Left renal cortex interstitium (tissue), 4 donors: Measurements from ENCODE around the gene PDZK1. TPM values are rescaled to one million over a fixed set of nuclear protein-coding genes. Genes with fewer than 3 reads are reported as not detected.
"Not testable (repeated sequence)": the region's sequence is repeated elsewhere in the genome, so short reads cannot be mapped to it uniquely, and the experiment has no call there.

Experiments used
- DNase-seq, 4 donors: peaks; one replicate each; pipeline ENCODE4 v3.0.0-alpha.2; 2013; ENCODE audit warnings: low read depth in 4 of 4, low spot score in 2 of 4, missing footprints in 1 of 4
- polyA plus RNA-seq, 4 donors: library from polyadenylated mRNA; unstranded; fragments of 120-200 nt; gene quantifications; one replicate each; pipeline ENCODE4 v1.2.1, GENCODE V29; 2013; ENCODE audit not compliant: insufficient read length in 4 of 4

The PDZK1 gene
- polyA plus RNA-seq, 4 donors = 123 to 219 (median 180) TPM

GRCh38 chr1:145665015-145665414 lies 42.2 kb downstream of the PDZK1 start:
- not testable (repeated sequence) for DNase-seq

DNA sequence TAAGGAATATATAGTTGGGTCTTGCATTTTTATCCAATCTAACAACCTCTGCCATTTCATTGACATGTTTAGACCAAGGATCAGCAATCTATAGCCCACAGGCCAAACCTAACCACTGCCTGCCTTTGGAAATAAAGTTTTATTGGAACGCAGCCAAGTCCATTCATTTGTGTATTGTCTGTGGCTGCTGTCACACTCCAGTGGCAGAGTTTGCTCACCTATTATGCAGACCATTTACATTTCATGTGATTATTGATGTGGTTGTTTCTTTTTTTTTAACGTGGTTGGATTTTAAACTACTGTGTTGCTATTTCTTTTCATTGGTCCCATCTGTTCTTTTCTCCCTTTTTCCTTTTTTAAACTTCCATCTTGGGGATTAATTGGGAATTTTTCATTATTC lies 44.7 kb downstream of the PDZK1 start:
- not testable (repeated sequence) for DNase-seq

- not testable (repeated sequence) for DNase-seq
Measured at GRCh38 chr1:145656245-145656943, 50.8 kb downstream of the PDZK1 start.

DNA sequence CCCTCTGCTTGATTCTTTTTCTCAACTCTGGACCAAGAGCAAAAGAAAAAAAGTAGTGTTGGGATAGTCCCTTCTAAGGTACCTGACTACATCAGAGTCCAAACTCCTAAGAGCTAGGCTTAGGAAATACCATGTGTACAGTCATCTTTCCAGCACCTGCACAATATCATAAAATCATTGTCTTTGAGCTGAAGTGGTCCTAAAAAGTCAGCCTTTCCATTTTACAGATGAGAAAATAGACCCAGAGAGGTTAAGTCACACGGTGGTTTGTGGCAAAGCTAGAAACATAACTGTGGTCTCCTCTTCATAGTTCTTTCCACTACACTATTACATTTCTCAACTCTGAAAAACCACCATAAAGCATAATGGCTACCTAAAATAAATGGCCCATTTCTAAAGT lies 63.2 kb downstream of the PDZK1 start:
- DNase-seq = not testable (repeated sequence)

DNA sequence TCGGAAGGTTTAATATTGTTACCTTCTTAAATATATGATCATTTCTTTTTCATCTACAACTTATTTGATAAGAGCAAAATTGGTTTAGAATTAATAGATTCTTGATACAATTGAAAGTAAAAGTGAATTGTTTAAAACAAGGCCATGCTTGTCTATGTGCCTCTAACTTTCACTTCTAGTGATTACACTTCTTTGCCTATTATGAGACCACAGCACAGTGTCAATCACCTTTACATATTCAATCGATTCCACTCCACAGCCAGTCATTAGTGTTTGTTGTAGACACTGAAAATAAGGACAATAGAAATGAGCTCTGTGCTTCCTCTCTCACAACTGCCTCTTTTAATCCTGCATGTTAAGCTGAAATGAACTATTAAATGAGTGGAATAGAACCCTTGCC lies 65.3 kb downstream of the PDZK1 start:
- DNase-seq = not testable (repeated sequence)

- DNase-seq = not testable (repeated sequence)
Measured at GRCh38 chr1:145636237-145636636, 70.9 kb downstream of the PDZK1 start.

DNA sequence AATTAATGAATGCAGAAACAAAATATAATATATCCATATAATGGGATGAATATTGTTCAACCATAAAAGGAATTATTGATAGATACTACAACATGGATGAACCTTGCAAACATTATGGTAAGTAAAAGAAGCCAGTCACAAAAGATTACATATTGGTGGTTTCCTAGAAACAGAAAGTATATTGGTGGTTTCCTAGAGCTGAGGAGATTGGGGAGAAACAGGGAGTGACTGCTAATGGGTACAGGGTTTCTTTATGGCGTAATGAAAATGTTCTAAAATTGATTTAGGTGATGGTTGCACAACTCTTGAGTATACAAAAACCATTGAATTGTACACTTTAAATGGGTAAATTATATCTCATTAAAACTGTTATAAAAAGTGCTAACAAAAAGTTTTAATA lies 85.0 kb downstream of the PDZK1 start:
- not testable (repeated sequence) for DNase-seq

Other genes starting within 250 kb of the PDZK1 start
- 10 to 100 TPM; 31.9 to 45.8 (median 43.1) TPM for gene GPR89A, start 99.4 kb downstream of the PDZK1 start, polyA plus RNA-seq
- gene CD160, start 12.1 kb upstream of the PDZK1 start, polyA plus RNA-seq = 1 to 10 TPM in 2 of 4 donors, under 1 TPM in 2; 0.60 to 2.9 (median 1.5) TPM
- 10 to 100 TPM; 12.4 to 23.6 (median 17.0) TPM for gene RNF115, start 116.7 kb upstream of the PDZK1 start, polyA plus RNA-seq
- 10 to 100 TPM; 34.9 to 37.3 (median 35.2) TPM for gene POLR3C, start 116.8 kb upstream of the PDZK1 start, polyA plus RNA-seq
- gene NUDT17, start 138.3 kb upstream of the PDZK1 start, polyA plus RNA-seq = 1 to 10 TPM; 6.4 to 9.1 (median 7.3) TPM
- 10 to 100 TPM; 40.2 to 68.7 (median 53.5) TPM for gene PIAS3, start 151.7 kb upstream of the PDZK1 start, polyA plus RNA-seq
- 1 to 10 TPM; 2.1 to 3.4 (median 2.4) TPM for gene ANKRD35, start 178.5 kb upstream of the PDZK1 start, polyA plus RNA-seq
- 1 to 10 TPM in 2 of 4 donors, under 1 TPM in 2; 0.51 to 1.9 (median 1.3) TPM for gene ITGA10, start 202.7 kb upstream of the PDZK1 start, polyA plus RNA-seq
- gene PEX11B, start 211.3 kb upstream of the PDZK1 start, polyA plus RNA-seq = 10 to 100 TPM; 49.6 to 65.3 (median 57.8) TPM
- 100 to 1,000 TPM; 183 to 214 (median 202) TPM for gene RBM8A, start 220.1 kb upstream of the PDZK1 start, polyA plus RNA-seq